Epithelial cell of prostate (primary cell): ENCODE data around the gene ATP5ME.

Source experiments
- DNase-seq: peaks from one replicate; pipeline ENCODE4 v3.0.0-alpha.2; 2011; ENCODE audit warnings: low read depth, low spot score
- H3K27ac ChIP-seq: fragments of 450-650 bp; 2 replicates; pipeline ENCODE4 v1.5.1; 2017; ENCODE audit warnings: mild to moderate bottlenecking

Gene ATP5ME

DNA sequence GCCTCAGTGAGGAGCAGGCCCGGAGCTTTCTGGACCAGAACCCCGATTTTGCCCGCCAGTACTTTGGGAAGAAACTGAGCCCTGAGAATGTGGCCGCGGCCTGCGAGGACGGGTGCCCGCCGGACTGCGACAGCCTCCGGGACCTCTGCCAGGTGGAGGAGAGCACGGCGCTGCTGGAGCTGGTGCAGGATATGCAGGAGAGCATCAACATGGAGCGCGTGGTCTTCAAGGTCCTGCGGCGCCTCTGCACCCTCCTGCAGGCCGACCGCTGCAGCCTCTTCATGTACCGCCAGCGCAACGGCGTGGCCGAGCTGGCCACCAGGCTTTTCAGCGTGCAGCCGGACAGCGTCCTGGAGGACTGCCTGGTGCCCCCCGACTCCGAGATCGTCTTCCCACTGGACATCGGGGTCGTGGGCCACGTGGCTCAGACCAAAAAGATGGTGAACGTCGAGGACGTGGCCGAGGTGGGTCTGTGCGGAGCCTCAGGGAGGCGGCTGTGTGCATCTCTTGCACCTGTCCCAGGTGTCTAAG, 48.4 kb downstream of the ATP5ME start:
- H3K27ac ChIP-seq, result no peak overlapping the region
- no peak for DNase-seq

DNA sequence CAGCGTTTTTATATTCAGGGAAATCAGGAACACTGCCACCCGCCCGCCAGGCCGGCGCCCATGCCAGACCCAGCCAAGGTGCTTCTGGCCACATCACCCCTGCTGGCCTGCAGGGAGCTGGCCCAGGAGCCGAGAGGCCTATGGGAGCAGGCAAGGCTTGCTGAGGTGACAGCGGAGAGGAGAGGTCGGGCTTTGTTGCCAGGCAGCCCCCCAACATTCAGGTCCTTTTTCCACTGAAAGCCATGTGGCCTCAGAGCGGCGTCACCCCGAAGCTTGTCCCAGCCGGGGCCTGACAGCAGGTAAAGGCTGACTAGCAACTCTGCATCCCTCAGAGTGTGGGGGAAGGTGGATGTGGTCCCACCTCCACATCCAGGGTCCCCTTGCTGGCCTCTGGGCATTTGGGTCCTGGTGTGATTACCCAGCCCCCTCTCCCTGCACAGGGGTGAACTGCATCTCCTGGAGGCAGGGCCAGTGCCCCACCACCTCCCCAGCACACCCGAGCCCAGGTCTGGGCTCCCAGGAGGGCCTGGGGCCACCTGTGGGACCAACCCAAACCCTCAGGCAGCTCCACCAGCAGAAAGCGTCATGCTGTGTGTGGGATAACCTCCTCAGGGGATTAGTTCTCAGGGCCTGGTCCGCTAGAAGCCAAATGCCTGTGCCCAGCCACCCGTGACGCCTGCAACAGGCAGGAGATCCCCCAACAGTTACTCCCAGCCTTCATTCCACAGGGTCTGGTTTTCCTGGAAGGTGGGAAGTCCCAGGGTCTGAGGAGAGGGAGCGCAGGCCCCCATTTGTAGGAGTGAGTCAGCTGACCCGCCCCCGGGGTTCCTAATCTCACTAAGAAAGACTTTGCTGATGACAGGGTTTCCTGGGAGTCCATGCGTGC, 49.1 kb downstream of the ATP5ME start, which contains the start of gene PDE6B:
Gene PDE6B (plus strand): TSS at position 869 of the 886 bp plus-strand sequence. CDS start 54 bp downstream, outside the sequence.
- no peak for DNase-seq
- no peak within 1 kb of the TSS for H3K27ac ChIP-seq

DNA sequence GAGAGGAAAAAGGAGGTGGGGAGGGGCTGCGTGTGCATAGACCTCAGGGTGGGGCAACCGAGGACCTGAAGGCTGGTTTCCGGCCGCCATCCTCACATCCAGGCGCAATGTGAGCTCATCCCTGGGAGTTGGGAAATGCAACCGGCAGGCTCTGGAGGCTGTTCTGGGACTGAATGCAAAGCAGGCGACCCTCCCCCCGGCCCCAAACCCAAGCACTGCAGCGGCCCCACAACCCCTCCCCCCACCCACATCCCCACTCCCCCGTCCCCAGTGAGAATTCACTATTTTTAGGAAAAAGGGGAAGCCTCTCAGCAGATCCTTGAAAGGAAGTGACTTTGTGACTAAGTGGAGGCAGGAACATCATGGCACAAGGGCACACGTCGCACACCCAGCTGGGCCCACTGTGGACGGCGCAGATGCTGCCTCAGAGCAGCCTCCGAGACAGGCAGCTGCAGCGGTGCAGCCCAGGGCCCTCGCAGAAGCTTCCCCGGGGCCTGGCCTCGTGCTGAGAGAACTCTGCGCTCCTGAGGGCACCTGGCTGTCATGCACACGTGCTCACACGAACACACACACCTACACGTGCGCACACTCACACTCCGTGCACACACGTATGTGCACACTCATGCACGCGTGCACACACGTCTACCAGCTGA, 50.0 kb downstream of the ATP5ME start:
- no peak for DNase-seq
- H3K27ac ChIP-seq, result no peak overlapping the region

DNA sequence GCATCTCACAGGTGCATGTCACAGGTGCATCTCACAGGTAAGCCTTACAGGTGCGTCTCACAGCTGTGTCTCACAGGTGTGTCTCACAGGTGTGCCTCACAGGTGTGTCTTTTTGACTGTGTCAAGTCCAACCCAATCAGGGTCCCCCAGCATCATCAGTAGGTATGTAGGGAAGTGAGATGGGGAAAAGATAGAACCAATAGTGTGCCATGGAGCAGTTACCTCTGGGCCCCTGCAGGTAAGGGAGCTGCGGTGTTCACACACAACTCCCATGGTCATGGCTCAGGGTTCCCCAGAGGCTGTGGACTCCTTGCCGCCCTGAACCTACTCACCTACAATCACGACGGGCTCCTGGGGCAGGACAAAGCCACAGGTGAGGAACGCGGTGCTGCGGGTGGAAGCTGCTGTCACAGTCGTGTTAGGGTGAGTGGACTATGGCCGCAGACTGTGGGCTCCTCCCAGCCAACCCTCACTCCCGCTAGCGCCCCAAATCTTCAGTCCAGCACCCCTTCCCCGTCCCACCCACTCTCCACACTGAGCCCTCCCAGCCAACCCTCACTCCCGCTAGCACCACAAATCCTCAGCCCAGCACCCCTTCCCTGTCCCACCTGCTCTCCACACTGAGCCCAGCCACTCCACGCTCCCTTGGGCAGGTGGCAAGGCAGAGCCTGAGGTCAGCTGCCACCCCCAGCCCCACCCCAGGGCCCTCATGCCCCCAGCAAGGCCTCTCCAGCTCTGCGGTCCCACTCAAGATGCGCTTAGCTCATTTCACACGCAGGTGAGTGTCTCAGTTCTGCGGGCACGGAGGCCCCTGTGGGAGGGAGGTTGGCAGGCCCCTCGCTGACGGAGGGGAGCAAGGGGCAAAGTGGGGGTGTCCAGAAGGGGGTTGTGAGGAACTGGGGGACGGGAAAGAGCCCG, 50.8 kb downstream of the ATP5ME start:
- no peak overlapping the region for H3K27ac ChIP-seq
- no peak for DNase-seq
